Amygdala (tissue), 56 donors: ENCODE results near the gene NUPR1.
"Not testable (repeated sequence)": the region's sequence is repeated elsewhere in the genome, so short reads cannot be mapped to it uniquely, and the experiment has no call there.

ENCODE experiments used
- DNase-seq, 56 donors: peaks; one replicate each; lab custom pipeline; 2025; lab: John Stamatoyannopoulos, UW

Gene NUPR1

GRCh38 chr16:28556914-28557320 is 18.1 kb upstream of the NUPR1 start:
- no peak for DNase-seq

- DNase-seq, result no peak
Measured at GRCh38 chr16:28555561-28555960, 16.8 kb upstream of the NUPR1 start.

GRCh38 chr16:28554634-28555423 is 16.1 kb upstream of the NUPR1 start:
- no peak for DNase-seq

GRCh38 chr16:28553776-28554633 is 15.2 kb upstream of the NUPR1 start, which contains the start of gene SGF29:
Gene SGF29, plus strand, starts transcription at chr16:28553920. Its CDS starts 27,150 bp downstream, at chr16:28581070.
- peak; percentile 58 to 99 (median 89) for DNase-seq

GRCh38 chr16:28549301-28549899 is 10.6 kb upstream of the NUPR1 start:
- DNase-seq, result no peak

- no peak for DNase-seq
Measured at GRCh38 chr16:28548306-28548802, 9.6 kb upstream of the NUPR1 start.

- DNase-seq, result no peak
Measured at GRCh38 chr16:28546626-28547025, 7.9 kb upstream of the NUPR1 start.

GRCh38 chr16:28545964-28546363 is 7.2 kb upstream of the NUPR1 start:
- DNase-seq, result not testable (repeated sequence)

GRCh38 chr16:28544998-28545397 is 6.2 kb upstream of the NUPR1 start:
- no peak for DNase-seq

GRCh38 chr16:28543072-28543471 is 4.3 kb upstream of the NUPR1 start:
- DNase-seq, result peak in 6 of 56 donors; percentile 0 to 40 (median 12)

GRCh38 chr16:28542646-28543045 is 3.9 kb upstream of the NUPR1 start:
- no peak for DNase-seq

- no peak for DNase-seq
Measured at GRCh38 chr16:28540346-28540745, 1.6 kb upstream of the NUPR1 start.

GRCh38 chr16:28537964-28538732 is 626 bp downstream of the NUPR1 start:
- DNase-seq, result no peak

- no peak for DNase-seq
Measured at GRCh38 chr16:28537076-28537475, 1.7 kb downstream of the NUPR1 start.

GRCh38 chr16:28534542-28535373 is 4.0 kb downstream of the NUPR1 start:
- no peak for DNase-seq

GRCh38 chr16:28532940-28533647 is 5.7 kb downstream of the NUPR1 start:
- DNase-seq, result no peak

- DNase-seq, result no peak
Measured at GRCh38 chr16:28531777-28532744, 6.7 kb downstream of the NUPR1 start.
